Non-pigmented ciliary epithelial cell (primary cell): Measurements from ENCODE around the gene EFHD1.
"Not testable (repeated sequence)": the region's sequence is repeated elsewhere in the genome, so short reads cannot be mapped to it uniquely, and the experiment has no call there.

Experiments used
- DNase-seq: peaks from one replicate; pipeline ENCODE4 v3.0.0-alpha.2; 2010; ENCODE audit warnings: low read depth

EFHD1 gene

DNA sequence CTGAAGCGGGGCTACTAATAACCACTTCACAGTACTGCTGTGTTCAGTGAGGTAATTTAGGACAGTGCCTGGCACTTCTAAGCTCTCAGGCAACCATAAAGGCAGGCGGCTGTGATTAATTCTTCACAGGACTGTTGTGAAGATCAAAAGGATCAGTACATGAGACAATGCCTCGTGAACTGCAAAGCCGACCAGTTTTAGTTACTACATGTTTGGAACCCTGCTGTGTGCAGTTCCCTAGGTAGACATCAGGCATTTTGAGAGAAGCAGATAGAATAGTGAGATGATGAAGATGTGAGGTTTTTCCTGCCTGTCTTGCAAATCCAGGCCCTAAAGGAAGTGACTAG is 19.1 kb downstream of the EFHD1 start:
- DNase-seq = no peak

- no peak for DNase-seq
Observed at GRCh38 chr2:232653441-232653840, 20.0 kb downstream of the EFHD1 start.

DNA sequence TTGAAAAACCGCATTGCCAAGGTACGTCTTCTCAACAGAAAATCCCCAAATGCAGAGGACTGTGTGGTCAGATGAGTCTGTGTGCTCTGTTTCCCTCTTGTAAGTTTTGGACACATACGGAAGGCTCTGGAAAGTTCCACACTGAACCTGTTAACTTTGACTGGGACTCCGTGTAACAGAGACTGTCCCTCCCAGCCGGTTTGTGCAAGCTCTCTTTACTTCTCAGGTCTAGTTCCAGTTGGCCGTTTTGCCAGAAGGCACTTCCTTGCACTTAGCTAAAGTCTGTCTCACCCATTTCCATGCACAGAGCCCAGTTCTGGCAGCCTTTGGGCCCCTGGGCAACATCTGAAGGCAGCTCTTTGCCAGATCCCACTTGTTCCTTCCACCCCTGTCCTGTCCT is 22.0 kb downstream of the EFHD1 start:
- no peak for DNase-seq

- DNase-seq = no peak
Observed at GRCh38 chr2:232658217-232658785, 24.9 kb downstream of the EFHD1 start.

GRCh38 chr2:232659359-232659758 is 26.0 kb downstream of the EFHD1 start:
- no peak for DNase-seq

GRCh38 chr2:232662486-232663260 is 29.3 kb downstream of the EFHD1 start:
- DNase-seq = no peak

GRCh38 chr2:232666051-232666805 is 32.8 kb downstream of the EFHD1 start:
- DNase-seq = no peak

DNA sequence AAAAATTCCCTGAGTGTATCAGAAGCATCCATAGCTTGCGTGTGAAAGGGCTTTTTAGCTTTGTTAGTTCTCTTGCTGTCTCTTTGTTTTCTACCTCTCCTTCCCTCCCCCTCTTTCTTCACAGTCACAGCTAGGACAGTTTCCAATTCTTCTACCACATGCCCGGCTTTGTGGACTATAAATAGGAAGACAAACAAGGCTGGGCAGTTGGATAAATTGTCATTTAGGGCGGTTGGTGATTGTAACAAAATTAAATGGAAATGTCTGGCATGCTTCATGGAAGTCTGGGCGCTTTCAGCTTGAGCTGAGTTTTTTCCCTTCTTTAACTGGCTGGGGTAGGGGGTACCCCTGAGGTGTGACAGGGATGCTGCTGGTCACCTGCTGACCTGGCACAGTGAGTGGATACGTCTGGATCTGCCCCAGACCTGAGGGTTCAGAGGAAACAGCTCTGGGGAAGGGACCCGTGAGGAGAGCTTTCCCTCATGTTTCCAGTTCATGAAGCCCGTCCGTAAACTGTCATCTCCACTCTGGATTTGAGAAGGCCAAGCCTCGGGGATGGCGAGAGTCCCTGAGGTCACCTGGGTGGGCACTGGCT is 34.7 kb downstream of the EFHD1 start:
- no peak for DNase-seq

- no peak for DNase-seq
Observed at GRCh38 chr2:232668805-232669444, 35.5 kb downstream of the EFHD1 start.

- no peak for DNase-seq
Observed at GRCh38 chr2:232672588-232672987, 39.2 kb downstream of the EFHD1 start.

DNA sequence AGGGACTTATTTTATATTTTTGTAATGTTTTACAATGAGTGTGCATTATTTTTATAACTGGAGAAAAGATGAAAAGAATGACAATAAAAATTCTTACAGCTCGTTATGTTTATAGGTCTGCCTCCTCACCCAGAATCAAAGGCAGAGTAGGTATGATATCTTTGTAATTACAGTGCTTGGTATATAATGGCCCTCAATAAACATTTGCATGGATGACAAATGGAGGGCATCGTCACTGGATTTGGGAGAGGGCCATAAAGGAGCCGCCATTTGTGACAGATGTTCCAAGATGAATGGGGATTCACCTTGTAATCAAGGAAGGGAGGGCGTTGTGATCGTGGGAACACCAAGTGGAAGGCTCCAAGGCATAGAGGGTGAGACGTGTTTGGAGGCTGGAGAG is 41.1 kb downstream of the EFHD1 start:
- DNase-seq = no peak

DNA sequence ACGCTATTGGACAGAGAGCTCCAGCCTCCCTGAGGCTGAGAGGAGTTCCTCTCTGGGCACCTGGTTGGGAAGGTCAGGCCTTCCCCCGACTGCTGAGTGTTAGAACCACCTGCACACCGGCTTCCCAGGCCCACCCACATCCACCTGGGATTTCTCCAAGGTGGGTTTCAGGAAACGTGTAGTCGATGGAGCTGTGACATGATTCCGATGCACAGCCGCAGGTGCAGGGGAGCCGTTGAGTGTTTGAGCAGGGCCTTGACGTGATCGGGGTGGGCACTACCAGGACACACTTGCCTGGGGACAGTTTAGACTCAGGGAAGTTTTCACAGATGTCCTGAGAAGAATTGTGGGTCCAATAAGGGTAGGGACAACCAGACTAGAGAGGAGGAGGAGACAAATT is 42.0 kb downstream of the EFHD1 start:
- no peak for DNase-seq

DNA sequence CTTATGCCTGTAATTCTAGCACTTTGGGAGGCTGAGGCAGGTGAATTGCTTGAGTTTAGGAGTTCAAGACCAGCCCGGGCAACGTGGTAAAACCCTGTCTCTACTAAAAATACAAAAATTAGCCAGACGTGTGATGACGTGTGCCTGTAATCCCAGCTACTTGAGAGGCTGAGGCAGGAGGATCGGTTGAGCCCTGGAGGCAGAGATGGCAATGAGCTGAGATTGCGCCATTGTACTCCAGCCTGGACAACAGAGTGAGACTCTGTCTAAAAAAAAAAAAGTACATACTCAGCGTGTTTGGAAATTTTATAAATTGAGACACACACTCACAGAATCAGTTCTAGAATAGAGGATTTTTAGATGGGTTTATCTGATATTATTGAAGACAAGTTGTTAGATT is 46.6 kb downstream of the EFHD1 start:
- DNase-seq = no peak

DNA sequence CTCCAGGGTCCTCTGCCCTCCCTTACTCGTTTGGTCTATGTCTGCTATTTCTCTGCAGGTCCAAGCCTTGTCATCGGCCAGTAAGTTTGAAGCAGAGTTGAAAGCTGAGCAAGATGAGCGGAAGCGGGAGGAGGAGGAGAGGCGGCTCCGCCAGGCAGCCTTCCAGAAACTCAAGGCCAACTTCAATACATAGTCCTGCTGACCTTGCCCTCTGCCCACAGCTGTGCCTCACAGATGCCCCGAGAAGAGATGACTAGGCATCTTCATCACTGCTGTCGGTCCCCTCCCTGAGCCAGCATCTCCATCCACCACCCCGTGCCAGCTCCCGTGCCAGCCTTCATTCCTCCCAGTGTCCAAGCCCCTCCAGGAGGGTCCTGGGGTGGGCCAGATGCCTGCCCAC is 48.1 kb downstream of the EFHD1 start:
- DNase-seq = no peak

DNA sequence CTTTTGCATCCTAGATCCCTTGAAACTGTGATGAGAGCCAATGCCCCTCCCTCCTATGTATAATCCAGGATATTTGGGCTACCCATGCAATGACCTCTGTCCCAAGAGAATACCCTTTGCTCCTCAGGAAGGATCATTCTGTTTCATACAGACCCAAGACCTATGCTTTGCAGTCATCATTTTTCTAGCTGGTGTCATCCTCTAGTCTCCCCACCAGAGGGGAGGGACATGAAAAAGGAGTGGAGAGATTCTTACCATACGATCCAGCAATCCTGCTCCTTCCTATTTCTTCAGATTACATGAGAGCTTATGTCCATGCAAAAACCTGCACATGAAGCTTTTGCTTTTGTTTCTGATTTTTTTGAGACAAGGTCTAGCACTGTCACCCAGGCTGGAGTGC is 50.0 kb downstream of the EFHD1 start:
- DNase-seq = no peak

DNA sequence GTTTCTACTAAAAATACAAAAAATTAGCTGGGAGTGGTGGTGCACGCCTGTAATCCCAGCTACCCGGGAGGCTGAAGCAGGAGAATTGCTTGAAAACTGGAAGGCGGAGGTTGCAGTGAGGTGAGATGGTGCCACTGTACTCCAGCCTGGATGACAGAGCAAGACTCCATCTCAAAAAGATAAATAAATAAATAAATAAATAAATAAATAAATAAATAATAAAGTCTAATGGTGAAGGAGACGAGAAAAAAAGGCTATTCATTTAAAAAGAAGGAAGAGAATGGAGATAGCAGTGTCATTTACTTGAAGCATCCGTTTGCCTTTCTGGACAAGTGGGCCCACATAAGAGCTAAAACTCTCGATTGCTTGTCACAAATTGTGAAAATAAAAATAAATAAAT is 52.0 kb downstream of the EFHD1 start:
- DNase-seq = not testable (repeated sequence)

DNA sequence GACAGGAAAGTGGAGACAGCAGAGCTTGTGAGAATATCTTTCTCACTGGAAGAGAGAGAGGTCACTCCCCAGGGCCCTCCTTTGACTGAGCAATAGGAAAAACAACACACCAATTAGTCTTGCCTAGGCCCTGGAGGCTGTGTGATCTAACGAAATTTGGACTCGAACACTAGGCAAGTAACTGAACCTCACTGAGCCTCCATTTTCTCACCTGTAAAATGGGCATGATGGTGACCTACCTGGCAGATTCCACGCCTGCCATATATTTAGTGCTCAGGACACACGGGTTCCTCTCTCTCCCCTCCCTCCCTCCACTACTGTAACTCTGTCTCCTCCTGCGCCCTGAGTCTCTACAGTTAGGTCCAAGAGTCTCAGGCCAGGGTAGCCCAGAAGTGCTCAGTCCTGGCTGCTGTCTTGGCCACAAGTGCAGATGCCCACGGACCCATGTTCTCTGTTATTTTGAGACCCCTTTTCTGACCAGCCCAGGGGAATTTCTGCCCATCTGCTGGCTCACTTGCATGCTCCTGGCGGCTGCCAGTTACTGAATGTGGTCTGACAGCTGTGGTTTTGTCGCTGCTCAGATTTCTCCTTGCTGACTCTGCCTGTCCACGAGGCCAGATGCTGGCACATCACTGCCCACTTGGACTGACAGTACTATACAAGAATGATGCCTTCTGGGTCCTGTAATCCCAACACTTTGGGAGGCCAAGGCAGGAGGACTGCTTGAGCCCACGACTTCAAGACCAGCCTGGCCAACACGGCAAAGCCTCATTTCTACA is 54.2 kb downstream of the EFHD1 start:
- no peak for DNase-seq

DNA sequence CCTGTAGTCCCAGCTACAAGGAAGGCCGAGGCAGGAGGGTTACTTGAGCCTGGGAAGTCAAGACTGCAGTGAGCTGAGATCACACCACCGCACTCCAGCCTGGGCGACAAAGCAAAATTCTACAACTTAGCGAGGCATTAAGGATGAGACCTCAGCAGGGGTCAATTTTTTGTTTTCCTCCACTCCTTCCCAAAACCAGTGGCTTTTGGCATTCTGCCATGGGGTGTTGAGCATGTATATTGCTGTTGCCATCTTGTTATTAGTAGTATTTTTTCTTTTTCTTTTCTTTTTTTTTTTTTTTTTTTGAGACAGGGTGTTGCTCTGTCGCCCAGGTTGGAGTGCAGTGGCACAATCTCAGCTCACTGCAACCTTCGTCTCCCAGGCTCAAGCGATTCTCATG is 54.8 kb downstream of the EFHD1 start:
- no peak for DNase-seq

DNA sequence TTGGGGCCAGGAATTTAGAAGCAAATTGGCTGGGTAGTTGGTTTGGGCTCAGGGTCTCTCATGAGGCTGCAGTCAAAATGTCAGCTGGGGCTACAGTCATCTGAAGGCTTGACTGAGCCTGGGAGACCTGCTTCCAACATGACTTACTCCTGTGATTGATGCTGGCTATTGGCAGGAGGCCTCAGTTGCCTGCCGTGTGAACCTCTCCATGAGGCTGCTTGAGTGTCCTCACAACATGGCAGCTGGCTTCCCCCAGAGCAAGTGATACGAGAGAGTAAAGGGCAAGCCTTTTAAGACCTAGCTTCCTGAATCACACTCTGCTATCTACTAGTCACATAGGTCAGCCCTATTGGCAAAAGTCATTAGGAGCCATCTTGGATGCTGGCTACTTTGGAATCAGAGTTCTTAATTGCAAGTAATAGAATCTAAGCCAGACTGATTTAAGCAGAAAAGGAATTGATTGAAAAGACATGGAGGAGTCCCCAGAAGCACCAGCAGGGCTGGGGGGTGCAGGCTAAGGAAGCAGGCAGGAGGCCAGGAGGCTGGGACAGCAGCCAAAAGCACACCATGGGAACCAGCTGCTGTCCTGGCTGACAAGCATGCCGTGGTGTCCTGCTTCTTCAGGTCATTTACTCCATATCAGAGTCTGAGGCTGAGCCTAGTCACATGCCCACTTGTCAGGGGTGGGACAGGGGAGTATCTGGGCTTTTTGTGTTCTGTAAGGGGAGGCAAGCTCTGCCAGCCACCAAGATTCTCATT is 55.9 kb downstream of the EFHD1 start:
- no peak for DNase-seq

DNA sequence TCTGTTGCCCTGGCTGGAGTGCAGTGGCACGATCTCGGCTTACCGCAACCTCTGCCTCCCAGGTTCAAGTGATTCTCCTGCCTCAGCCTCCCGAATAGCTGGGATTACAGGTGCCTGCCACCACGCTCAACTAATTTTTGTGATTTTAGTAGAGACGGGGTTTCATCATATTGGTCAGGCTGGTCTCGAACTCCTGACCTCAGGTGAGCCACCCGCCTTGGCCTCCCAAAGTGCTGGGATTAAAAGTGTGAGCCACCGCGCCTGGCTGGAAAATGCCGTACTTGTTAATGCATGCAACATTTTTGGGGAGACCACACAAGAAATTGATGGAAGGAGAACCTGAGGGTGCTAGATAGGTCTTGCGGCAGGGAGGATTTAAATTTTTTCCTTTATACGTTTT is 57.7 kb downstream of the EFHD1 start:
- not testable (repeated sequence) for DNase-seq

GRCh38 chr2:232693344-232693743 is 59.9 kb downstream of the EFHD1 start:
- no peak for DNase-seq
